Measurements from ENCODE around the gene LRRC3C.

Gene LRRC3C

DNA sequence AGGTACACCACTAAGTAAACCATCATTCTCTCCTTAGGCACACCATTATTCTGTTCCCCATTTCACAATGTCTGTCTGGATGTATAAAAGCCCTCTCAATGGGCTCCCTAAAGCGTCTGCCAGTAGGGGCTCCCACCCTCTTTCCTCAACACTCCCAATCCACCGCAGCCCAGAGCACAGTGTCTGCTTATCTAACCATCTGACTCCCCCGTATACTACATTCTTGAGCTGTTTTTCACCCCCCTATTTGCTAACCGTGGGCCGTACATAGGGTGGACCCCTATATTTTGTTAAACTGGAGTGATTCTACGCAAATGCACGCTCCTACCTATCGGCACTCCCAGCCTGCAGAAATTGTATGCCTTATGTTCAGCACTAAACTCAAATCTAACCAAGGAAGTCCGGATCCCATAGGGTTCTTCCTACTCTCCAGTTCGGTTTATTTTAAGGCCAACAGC is 52.4 kb downstream of the LRRC3C start:
- peaks cover 11 to 14% of the 10 kb centered on the region in 2 experiments for H3K36me3 ChIP-seq (ENCODE audit: control insufficient read depth in 2 of 2, insufficient read depth in 1 of 2, low read length in 2 of 2)
- POLR2A ChIA-PET, result interaction anchor here (0.6 to 2.5 kb wide), 29 partner anchors 9 to 358 kb away, joined by 3 to 41 read pairs (median 5); partner anchors contain the start of genes ERBB2, GSDMB, LRRC3C and MED24
- no peaks in the 10 kb centered on the region for H3K9me3 ChIP-seq (ENCODE audit: control insufficient read depth, insufficient read depth, low read depth, low read length)
- H3K4me3 ChIP-seq (ENCODE audit: low read depth, low read length), result peak overlapping the region; percentile 99
- H3K27ac ChIP-seq (ENCODE audit: extremely low read depth, low read depth, low read length), result peak overlapping the region; percentile 88; the same call in 1 of the 2 replicates
- TF ChIP-seq ZNF600 (tag by site-specific recombination; IDR thresholded peaks at IDR 0.05), result peak; percentile 46; the same call in 1 of the 2 replicates
- peak; percentile 89 for TF ChIP-seq ZNF335 (tag by site-specific recombination; conservative IDR thresholded peaks at IDR 0.05)
- TF ChIP-seq, protein P1, sequence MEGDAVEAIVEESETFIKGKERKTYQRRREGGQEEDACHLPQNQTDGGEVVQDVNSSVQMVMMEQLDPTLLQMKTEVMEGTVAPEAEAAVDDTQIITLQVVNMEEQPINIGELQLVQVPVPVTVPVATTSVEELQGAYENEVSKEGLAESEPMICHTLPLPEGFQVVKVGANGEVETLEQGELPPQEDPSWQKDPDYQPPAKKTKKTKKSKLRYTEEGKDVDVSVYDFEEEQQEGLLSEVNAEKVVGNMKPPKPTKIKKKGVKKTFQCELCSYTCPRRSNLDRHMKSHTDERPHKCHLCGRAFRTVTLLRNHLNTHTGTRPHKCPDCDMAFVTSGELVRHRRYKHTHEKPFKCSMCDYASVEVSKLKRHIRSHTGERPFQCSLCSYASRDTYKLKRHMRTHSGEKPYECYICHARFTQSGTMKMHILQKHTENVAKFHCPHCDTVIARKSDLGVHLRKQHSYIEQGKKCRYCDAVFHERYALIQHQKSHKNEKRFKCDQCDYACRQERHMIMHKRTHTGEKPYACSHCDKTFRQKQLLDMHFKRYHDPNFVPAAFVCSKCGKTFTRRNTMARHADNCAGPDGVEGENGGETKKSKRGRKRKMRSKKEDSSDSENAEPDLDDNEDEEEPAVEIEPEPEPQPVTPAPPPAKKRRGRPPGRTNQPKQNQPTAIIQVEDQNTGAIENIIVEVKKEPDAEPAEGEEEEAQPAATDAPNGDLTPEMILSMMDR (tag by site-specific recombination; IDR thresholded peaks at IDR 0.05), result peak; percentile 66; the same call in 1 of the 2 replicates
- TF ChIP-seq ZIC2 (tag by site-specific recombination; IDR thresholded peaks at IDR 0.05), result peak; percentile 35; the same call in 1 of the 2 replicates
- TF ChIP-seq YY2 (tag by site-specific recombination; IDR thresholded peaks at IDR 0.05), result 0 out of 2 replicates have a peak, but pooled peaks have one; percentile 18
- TF ChIP-seq, protein P2, sequence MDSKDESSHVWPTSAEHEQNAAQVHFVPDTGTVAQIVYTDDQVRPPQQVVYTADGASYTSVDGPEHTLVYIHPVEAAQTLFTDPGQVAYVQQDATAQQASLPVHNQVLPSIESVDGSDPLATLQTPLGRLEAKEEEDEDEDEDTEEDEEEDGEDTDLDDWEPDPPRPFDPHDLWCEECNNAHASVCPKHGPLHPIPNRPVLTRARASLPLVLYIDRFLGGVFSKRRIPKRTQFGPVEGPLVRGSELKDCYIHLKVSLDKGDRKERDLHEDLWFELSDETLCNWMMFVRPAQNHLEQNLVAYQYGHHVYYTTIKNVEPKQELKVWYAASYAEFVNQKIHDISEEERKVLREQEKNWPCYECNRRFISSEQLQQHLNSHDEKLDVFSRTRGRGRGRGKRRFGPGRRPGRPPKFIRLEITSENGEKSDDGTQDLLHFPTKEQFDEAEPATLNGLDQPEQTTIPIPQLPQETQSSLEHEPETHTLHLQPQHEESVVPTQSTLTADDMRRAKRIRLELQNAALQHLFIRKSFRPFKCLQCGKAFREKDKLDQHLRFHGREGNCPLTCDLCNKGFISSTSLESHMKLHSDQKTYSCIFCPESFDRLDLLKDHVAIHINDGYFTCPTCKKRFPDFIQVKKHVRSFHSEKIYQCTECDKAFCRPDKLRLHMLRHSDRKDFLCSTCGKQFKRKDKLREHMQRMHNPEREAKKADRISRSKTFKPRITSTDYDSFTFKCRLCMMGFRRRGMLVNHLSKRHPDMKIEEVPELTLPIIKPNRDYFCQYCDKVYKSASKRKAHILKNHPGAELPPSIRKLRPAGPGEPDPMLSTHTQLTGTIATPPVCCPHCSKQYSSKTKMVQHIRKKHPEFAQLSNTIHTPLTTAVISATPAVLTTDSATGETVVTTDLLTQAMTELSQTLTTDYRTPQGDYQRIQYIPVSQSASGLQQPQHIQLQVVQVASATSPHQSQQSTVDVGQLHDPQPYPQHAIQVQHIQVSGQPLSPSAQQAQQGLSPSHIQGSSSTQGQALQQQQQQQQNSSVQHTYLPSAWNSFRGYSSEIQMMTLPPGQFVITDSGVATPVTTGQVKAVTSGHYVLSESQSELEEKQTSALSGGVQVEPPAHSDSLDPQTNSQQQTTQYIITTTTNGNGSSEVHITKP (tag by site-specific recombination; IDR thresholded peaks at IDR 0.05), result peak; percentile 97
- TF ChIP-seq ZNF596 (tag by site-specific recombination; IDR thresholded peaks at IDR 0.05), result no peak
- TF ChIP-seq EGR2 (tag by site-specific recombination; IDR thresholded peaks at IDR 0.05; ENCODE audit: low read depth), result peak; percentile 24; the same call in 1 of the 2 replicates
- no peak for TF ChIP-seq ZSCAN16 (tag by site-specific recombination; IDR thresholded peaks at IDR 0.05)
- TF ChIP-seq ZNF121 (tag by site-specific recombination; IDR thresholded peaks at IDR 0.05), result no peak
- TF ChIP-seq ZBTB48 (tag by site-specific recombination; IDR thresholded peaks at IDR 0.05), result peak; percentile 76
- 0 out of 2 replicates have a peak, but pooled peaks have one; percentile 37 for TF ChIP-seq KLF7 (tag by site-specific recombination; IDR thresholded peaks at IDR 0.05; ENCODE audit: borderline replicate concordance)
- no peak for TF ChIP-seq ZNF274 (IDR thresholded peaks at IDR 0.05; ENCODE audit: low read length)
- TF ChIP-seq ZNF274 (tag by site-specific recombination; IDR thresholded peaks at IDR 0.05; ENCODE audit: borderline replicate concordance), result no peak
- TF ChIP-seq ZBTB20 (tag by site-specific recombination; IDR thresholded peaks at IDR 0.05), result peak; percentile 45
- TF ChIP-seq MYNN (tag by site-specific recombination; IDR thresholded peaks at IDR 0.05; ENCODE audit: borderline replicate concordance), result 0 out of 2 replicates have a peak, but pooled peaks have one; percentile 56
- TF ChIP-seq ZNF350 (tag by site-specific recombination; IDR thresholded peaks at IDR 0.05), result no peak
- CTCF ChIA-PET, result interaction anchor here (0.6 to 6.3 kb wide), 26 partner anchors 11 to 933 kb away, joined by 3 to 72 read pairs (median 3); no protein-coding TSS in a partner anchor
- no peaks in the 10 kb centered on the region; the same call in 1 of the 2 replicates for H3K4me1 ChIP-seq (ENCODE audit: control insufficient read depth, insufficient read depth, low read length)

DNA sequence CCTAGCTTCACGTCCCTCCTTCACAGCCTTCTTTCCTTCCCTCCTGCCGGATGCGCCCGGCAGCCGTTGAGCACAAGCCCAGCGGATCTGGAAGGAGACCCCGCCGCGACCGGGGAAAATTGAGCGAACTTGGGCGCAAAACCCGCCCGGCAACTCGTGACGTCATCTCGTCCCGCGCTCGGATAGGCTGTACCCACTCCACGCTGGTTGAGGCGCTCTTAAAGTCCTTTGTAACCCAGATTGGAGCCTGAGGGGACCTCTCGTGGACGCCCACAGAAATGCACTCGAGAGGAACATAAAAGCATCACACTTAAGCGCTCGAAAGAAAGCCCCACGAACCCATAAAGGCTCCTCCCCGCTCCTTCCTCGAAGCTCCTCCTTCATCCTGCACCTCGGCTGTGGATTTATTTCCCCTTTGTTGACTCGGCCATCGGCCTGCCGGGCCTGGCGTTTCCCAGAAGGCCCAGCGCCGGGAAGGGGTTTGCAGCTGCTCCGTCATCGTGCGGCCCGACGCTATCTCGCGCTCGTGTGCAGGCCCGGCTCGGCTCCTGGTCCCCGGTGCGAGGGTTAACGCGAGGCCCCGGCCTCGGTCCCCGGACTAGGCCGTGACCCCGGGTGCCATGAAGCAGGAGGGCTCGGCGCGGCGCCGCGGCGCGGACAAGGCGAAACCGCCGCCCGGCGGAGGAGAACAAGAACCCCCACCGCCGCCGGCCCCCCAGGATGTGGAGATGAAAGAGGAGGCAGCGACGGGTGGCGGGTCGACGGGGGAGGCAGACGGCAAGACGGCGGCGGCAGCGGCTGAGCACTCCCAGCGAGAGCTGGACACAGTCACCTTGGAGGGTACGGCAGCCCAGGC is 53.0 kb downstream of the LRRC3C start, which contains the start of gene PSMD3:
Gene PSMD3 (plus strand): TSS at position 457 of the 856 bp plus-strand sequence. CDS start 164 bp downstream, at position 621.
- peaks cover 14 to 21% of the 10 kb centered on the region in 2 experiments for H3K36me3 ChIP-seq (ENCODE audit: control insufficient read depth in 2 of 2, insufficient read depth in 1 of 2, low read length in 2 of 2)
- H3K4me3 ChIP-seq (ENCODE audit: low read depth, low read length), result peak within 1 kb of the TSS; percentile 99
- no peaks in the 10 kb centered on the region; the same call in 1 of the 2 replicates for H3K4me1 ChIP-seq (ENCODE audit: control insufficient read depth, insufficient read depth, low read length)
- H3K27ac ChIP-seq (ENCODE audit: extremely low read depth, low read depth, low read length), result peak within 1 kb of the TSS; percentile 88
- no peaks in the 10 kb centered on the region for H3K9me3 ChIP-seq (ENCODE audit: control insufficient read depth, insufficient read depth, low read depth, low read length)
- POLR2A ChIA-PET, result interaction anchor here (0.6 to 2.5 kb wide), 29 partner anchors 10 to 359 kb away, joined by 3 to 41 read pairs (median 5); partner anchors contain the start of genes ERBB2, GSDMB, LRRC3C and MED24
- CTCF ChIA-PET, result interaction anchor here (0.6 to 6.3 kb wide), 30 partner anchors 11 to 932 kb away, joined by 3 to 72 read pairs (median 3); no protein-coding TSS in a partner anchor
- TF ChIP-seq, protein P3, sequence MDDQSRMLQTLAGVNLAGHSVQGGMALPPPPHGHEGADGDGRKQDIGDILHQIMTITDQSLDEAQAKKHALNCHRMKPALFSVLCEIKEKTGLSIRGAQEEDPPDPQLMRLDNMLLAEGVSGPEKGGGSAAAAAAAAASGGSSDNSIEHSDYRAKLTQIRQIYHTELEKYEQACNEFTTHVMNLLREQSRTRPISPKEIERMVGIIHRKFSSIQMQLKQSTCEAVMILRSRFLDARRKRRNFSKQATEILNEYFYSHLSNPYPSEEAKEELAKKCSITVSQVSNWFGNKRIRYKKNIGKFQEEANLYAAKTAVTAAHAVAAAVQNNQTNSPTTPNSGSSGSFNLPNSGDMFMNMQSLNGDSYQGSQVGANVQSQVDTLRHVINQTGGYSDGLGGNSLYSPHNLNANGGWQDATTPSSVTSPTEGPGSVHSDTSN (CRISPR knock-in tag; IDR thresholded peaks at IDR 0.05), result peak; percentile 92
- TF ChIP-seq, protein P4, sequence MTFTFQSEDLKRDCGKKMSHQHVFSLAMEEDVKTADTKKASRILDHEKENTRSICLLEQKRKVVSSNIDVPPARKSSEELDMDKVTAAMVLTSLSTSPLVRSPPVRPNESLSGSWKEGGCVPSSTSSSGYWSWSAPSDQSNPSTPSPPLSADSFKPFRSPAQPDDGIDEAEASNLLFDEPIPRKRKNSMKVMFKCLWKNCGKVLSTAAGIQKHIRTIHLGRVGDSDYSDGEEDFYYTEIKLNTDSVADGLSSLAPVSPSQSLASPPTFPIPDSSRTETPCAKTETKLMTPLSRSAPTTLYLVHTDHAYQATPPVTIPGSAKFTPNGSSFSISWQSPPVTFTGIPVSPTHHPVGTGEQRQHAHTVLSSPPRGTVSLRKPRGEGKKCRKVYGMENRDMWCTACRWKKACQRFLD (tag by site-specific recombination; IDR thresholded peaks at IDR 0.05), result peak; percentile 73; the same call in 1 of the 2 replicates
- TF ChIP-seq OSR2 (tag by site-specific recombination; IDR thresholded peaks at IDR 0.05) (no peak), ZFP69B (tag by site-specific recombination; IDR thresholded peaks at IDR 0.05) (peak; percentile 57; the same call in 1 of the 2 replicates)
- TF ChIP-seq, protein P5, sequence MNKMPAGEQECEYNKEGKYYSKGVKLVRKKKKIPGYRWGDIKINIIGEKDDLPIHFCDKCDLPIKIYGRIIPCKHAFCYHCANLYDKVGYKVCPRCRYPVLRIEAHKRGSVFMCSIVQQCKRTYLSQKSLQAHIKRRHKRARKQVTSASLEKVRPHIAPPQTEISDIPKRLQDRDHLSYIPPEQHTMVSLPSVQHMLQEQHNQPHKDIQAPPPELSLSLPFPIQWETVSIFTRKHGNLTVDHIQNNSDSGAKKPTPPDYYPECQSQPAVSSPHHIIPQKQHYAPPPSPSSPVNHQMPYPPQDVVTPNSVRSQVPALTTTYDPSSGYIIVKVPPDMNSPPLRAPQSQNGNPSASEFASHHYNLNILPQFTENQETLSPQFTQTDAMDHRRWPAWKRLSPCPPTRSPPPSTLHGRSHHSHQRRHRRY (tag by site-specific recombination; IDR thresholded peaks at IDR 0.05), result peak; percentile 85; the same call in 1 of the 2 replicates
